GM18867 (cell line): ENCODE measurements around the gene TMEM131.
"Not testable (repeated sequence)": the region's sequence is repeated elsewhere in the genome, so short reads cannot be mapped to it uniquely, and the experiment has no call there.

Experiments used
- ATAC-seq: cut with Tn5 transposase; IDR thresholded peaks from one replicate; pipeline ENCODE4 v1.9.1; 2021; ENCODE audit warnings: mild to moderate bottlenecking, moderate library complexity; ENCODE audit not compliant: unreplicated experiment

TMEM131 gene

DNA sequence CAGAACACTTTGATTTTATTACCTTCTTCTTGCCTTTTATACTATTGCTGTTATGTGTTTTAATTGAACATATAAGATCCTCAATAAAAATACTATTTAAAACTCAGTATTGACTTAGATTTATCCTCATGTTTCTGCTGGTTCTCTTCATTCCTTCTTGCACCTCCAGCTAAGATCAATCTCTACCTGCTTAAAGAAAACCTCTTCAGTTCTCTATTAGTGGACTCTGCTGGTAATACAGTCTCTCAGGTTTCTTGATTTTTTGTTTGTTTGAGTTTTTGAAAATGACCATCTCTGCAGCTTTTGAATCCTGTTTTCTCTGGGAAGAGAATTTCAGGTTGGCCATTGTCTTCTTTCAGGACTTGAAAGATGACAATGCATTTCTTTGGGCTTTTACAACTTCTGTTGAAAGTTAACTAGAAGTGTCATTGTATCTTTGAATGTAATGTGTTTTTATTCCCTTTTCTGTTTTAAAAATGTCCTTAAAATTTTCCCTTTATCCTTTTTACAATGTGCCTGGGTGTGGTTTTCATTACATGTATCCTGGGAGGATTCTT is 29.8 kb upstream of the TMEM131 start:
- ATAC-seq: no peak

DNA sequence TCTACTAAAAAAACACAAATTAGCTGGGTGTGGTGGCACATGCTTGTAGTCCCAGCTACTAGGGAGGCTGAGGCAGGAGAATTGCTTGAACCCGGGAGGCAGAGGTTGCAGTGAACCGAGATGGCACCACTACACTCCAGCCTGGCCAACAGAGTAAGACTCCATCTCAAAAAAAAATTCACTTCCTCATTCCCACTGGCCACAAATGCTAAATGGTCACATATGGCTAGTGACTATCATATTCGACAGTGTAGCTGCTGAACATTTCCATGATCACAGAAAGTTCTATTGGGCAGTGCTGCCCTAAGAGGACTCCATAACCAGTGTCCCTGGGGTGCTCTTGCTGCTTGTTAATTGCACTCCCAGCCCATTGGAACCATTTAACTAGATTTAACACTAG is 26.3 kb upstream of the TMEM131 start:
- ATAC-seq: not testable (repeated sequence)

DNA sequence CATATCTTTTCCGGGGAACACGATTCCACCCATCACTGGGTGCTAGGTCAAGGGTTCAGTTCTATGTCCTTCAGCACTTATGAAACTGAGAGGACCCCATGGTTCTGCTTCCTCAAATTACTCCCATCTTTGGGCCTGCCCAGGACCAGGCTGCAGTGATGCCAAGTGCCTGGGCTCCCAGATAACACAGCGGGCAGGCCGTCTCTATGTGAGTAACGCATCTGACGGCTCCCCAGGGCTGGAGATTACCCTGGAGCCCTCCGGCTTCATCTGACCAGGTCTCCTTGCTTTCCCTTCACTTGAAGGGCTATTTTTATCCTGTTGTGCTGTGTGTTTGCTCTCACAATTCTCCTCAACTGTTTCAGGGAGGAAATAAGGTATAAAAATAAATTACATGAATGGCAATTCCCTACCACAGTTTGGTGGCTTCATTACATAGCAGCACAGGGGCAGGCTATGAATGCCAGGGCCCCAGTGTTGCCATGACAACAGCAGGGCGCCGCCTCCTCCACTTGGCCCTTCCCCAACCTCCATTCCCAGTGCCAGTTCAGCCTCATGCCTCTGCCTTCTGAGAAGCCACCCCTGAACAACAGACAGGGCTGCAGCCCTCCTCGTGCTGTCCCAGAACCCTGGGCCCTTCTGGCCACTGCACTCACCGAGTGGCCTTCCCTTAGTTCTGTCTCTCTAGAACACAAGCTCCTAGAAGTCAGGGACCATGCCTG is 25.4 kb upstream of the TMEM131 start:
- no peak for ATAC-seq

DNA sequence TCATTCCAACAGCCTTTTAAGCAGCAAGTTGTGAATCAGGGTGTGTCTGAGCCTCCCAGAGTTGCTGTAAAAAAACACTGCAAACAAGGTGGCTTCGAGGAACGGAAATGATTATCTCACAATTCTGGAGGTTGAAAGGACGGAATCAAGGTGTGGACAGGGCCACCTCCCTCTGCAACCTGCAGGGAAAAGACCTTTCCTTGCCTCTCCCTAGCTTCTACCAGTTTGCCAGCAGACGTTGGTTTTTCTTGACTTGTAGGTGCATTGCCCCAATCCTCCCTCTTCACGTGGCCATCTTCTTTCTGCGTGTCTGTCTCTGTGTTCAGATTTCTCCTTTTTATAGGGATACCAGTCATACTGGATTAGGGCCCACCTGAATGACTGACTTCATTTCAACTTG is 24.8 kb upstream of the TMEM131 start:
- ATAC-seq: no peak

DNA sequence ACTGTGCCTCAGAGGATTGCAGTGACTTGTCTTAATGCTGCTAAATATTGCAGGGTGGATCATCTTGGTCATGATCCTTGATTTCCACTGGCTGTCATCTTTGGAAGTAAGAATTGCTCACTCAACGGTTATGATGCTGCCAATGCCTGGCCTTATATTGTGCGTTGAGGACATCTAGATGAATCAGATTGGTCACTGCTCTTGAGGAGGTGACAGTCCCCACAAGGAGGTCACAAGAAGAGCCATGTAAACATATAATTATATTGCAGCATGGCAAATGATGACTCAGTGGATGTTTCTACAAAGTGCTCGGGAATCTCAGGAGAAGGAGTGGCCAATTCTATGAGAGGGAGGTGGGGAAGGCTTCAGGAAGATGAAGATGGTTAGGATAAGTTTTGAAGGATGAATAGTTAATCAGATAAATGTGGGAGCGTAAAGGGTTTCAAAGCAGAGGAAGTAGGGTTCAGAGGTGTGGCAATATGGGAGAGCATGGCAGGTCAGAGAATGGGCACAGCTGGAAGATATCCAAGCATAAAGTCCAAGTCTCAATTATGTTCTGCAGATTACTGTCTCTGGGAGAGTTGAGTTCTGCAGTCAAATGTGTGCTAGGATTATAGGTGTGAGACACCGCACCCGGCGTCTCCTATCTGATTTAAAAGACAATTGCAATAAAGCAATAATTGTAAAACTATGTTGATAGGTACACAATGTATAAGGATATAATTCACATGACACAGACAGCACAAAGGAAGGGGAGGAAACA is 21.3 kb upstream of the TMEM131 start:
- no peak for ATAC-seq

DNA sequence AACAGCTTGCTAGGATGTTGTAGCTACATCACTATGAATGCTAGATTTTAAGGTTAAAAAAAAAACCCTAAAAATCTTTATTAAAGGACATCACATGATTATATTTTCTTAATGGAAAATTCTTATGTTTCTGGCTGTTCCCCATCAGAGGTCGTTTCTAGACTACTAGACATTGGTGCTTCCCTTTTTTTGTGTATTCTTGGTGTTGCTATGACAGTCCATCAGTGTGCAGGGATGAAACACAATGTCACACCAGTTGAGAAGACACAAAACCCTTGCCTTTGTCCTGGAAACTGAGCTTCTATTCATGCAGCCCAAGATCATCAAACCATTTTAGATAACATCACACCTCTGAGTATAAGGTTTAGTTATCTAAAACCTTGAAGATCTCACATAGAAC is 19.9 kb upstream of the TMEM131 start:
- ATAC-seq: no peak

DNA sequence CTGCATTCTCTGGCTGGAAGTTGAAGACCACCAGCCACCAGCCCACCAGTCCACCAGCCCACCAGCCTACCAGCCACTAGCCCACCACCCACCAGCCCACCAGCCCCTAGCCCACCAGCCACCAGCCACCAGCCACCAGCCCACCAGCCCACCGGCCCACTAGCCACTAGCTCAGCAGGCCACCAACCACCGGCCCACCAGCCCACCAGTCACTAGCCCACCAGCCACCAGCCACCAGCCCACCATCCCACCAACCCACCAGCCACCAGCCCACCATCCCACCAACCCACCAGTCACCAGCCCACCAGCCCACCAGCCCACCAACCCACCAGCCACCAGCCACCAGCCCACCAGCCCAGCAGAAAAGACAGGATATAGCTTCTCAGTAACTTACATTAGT is 18.6 kb upstream of the TMEM131 start:
- ATAC-seq: no peak

DNA sequence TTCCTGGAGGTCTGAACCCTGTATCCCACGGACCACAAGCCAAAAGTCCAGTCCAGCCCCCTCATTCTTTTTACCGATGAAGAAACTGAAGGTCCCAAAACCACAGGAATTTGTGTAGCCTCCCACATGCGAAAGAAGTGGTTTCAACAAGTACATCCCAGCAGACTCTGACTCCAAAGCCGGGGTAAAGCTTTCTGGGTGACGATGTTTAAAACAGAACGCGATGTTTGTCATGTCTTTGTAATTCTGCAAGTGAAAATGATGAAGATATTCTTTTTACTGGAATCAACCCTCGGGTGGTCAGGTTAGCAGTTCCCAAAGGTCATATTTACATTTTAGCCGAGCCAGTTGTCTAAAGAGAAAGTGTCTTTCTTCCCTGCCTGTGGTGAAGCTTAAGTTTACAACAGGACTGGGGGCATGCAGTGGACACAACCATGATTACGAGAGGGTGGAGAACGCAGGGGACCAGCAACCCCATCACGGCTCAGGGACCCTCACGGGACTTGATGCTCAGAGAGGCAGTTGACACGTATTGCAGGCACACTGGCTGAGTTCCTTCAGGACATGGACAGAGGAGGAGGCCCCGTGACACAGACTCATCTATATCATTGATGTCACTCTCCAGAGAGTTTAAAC is 17.8 kb upstream of the TMEM131 start:
- ATAC-seq: no peak

DNA sequence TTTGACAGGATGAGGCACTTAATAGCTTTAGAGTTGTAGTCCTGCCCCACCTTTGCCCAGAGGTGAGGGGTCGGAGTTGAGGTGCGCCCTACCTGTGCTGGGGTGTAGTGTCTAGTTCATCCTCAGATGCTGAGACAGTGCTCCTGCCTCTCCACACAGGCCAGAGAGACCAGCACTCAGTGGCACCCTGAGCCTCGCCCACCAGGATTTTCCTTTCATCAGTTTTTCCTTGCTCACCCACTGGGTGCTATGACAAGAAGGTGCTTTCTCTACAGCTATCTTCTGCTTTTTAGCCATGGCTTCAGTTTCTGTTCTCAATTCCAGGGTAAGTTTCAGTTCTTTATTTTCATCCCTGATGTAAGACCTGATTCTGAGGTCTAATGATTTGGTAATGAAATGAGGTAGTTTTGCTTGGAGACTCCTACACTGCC is 16.8 kb upstream of the TMEM131 start:
- peak; percentile 83 for ATAC-seq

DNA sequence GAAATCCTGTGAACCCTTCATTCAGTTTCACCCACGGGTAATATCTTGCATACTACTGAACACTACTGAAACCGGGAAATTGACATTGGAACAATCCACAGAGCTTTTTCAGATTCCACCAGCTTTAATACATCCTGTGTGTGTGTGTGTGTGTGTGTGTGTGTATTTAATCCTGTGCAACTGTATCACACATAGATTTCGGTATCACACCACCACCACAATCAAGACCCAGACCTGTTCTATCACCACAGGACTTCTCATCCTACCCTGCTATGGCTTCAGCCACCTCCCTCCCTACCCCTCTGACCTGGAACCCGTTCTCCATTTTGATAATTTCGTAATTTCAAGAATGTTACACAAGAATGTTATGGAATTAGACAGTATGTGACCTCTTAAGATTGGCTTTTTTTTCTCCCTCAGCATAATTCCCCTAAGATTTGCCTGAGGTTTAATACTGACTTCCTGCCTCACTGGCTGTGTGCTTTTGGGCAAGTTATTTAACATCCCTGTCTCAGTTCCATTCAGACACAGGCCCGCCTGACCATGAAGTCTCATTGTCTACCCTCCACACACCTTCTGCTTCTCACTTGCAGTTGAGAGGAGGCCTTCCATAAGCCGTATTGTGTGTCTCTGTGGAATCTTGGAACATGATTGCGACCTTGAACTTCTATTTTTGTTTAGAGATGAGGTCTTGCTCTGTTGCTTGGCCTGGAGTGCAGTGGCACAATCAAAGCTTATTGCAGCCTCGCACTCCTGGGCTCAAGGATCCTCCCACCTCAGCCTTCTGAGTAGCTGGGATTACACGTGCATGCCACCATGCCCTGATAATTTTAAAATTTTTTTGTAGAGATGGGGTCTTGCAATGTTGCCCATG is 14.4 kb upstream of the TMEM131 start:
- ATAC-seq: no peak

DNA sequence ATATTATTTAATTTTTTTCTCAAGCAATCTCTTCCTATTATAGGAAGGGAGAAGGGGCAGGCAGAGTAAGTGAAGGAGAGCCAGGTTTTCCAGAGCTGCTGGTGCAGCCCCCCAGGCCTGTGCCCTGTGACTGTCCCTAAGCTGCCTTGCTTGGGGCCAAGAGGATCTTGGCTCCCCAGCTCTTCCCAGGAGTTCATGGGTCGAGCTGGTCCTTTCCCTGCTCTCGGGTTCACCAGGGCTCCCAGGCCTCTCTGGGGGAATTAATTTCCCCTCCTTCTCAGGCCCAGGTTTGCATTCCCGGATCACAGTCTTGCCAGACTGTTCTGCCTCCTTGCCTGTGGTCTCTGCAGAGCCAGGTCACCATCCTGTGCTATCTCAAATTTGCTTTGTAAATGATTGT is 12.7 kb upstream of the TMEM131 start:
- no peak for ATAC-seq

DNA sequence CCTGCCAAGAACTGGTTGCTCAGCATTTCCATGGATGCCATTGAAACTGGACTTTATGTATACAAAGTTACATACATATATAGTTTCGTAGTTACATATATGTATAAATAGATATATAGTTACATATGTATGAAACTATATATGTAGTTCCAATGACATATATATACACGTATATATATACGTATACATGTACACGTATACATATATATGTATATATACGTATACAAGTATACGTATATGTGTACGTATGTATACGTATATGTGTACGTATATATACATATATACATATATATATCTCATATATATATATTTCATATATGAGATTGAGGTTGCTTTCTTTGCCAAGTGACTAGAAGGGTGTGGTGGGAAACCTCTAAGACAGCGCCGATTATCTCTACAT is 10.6 kb upstream of the TMEM131 start:
- no peak for ATAC-seq

DNA sequence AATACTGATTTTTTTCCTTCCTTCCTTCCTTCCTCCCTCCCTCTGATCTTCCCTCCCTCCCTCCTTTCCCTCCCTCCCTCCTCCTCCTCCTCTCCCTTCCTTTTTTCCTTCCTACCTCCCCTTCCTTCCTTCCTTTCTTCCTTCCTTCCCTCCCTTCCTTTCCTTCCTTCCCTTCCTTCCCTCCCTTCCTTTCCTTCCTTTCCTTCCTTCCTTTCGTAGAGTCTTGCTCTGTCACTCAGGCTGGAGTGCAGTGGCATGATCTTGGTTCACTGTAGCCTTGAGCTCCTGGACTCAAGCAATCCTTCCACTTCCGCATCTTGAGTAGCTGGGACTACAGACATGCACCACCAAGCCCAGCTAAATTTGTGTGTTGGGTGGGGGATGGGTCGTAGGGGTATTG is 8.9 kb upstream of the TMEM131 start:
- no peak for ATAC-seq

DNA sequence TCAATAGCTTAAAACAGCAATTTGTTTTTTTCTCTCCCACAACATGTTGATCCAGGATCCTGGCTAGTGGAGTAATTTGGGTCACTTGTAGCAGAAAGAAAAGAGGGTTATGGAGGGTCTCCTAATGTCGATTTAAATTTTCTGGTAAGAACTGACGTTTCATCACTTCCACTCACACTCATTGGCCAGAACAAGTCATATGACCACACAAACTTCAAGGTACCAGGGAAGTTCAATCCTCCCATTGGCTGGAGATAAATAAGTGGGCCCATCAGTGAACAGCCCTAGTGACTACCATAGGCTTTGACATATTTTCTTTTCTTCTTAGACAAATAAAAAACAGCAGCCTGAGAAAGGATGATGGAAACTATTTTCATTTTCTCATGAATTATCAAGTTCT is 8.3 kb upstream of the TMEM131 start:
- ATAC-seq: no peak

DNA sequence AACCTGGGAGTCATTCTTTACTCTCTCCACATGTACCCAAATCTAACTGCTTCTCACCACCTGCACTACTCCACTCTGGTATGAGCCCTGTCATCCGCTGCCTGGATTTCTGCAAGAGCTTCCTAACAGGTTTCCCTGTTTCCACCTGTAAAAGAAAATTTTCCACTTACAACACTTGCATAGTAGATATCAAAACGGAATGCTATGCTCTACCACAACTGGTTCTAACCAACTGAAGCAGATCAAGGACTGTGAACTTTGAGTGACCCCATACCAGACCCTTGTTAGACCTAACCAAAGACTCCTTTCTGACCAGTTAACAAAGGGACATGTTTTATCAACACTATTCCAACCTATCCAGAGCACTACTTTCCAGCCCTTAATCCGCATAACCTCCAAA is 3.8 kb upstream of the TMEM131 start:
- no peak for ATAC-seq

DNA sequence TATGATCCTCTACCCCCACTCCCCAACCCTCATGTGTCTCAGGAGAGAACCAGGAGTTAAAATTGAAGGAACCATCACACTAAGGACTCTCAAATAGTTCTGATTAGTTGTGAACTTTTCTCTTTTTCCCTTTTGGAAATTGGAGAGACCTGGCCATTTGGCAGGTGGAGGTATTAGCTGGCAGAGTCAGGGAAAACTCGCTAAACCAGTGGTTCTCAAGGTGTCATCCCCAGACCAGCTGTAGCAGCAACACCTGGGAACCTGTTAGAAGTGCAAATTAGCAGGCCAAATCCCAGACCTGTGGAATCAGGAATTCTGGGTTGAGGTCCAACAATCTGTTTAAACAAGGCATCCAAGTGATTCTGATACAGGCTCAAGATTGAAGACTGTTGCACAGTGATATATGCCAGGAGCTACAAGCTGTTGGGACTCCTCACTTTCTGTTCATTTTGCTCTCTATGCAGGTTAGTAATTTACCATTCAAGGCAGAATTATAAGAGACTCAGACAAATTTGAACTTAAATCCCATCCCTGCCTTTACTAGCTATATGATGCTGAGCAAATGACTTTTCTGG is 2.8 kb upstream of the TMEM131 start:
- no peak for ATAC-seq

DNA sequence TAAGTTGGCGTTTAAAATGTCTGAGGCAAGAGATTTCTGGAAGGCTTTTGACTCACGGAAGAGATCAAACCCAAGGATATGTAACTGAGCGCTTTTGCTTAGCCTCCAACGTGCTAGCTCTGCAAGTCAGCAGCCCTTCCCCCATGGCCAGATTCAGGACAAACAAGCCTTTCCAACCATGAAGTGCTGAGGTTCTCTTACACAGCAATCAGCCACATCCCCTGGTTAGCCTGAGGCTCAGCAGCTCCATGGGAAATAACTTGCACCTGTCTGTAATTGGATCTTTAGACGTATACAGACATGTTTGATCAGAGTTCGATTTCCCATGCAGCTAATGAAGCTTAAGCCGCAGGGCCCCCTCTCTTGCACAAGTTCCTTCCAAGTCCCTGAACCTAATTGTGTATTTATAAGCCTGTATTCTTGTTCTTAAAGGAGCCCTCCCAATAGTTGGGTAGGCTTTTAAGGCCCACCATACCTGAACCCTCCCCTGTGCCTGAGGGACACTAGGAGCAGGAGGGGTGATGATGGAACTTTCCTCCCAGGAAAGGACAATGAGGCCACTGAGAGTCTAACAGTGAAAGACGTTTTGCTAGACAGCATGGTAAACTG is 2.1 kb upstream of the TMEM131 start:
- no peak for ATAC-seq

DNA sequence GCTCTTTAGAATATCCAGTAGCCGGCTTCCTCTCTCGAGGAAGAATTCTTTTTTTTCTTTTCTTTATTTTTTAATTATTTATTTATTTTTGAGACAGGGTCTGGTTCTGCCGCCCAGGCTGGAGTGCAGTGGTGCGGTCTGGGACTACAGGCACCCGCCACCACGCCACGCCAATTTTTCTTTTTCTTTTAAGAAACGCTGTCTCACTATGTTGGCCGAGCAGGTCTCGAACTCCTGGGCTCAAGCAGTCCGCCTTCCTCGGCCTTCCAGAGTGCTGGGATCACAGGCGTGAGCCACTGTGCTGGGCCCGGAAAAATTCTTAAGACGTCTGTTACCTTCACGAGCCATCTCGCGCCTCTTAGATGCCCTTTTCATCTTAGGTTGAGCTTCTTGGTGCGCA is 931 bp upstream of the TMEM131 start:
- no peak for ATAC-seq

DNA sequence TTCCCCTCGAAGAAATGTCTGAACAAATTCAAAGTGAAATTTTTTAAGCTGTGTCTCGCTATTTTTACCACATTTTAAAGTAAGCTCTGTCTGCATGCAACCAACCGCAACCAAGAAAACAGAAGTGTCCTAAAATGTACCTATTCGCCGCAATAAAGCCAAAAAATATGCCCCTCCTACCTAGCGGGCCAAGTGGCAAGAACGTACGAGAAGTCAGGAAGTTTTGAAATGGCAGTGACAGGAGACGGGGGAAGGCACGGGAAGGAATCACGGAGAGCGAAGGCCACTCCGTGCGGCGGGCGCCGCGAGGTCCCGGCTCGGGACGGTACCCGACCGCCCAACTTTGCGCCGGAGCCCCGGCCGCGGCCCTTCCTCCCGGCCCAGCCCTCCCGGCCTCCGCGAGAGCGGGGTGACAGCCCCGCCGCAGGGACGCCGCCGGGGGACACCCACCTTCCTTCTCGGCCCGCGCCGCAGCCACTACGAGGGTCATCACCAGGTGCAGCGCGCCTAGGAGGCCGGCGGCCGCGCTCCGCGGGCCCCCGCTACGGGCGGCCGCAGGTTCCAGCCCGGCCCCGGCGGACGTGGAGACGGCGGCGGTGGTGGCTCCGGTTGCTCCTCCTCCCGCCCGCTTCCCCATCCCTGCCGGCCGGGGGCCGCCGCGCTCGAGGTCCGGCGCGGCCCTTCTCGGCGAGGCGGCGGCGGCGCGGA is 568 bp downstream of the TMEM131 start:
- peak; percentile 35 for ATAC-seq
